GM18870 (cell line): ENCODE data around the gene SPDYC.
"Not testable (repeated sequence)": the region's sequence is repeated elsewhere in the genome, so short reads cannot be mapped to it uniquely, and the experiment has no call there.

Experiments
- ATAC-seq: cut with Tn5 transposase; IDR thresholded peaks from one replicate; pipeline ENCODE4 v1.9.1; 2021; ENCODE audit warnings: moderate library complexity; ENCODE audit not compliant: unreplicated experiment

The SPDYC gene

GRCh38 chr11:65133724-65134123 lies 36.3 kb upstream of the SPDYC start:
- no peak for ATAC-seq

DNA sequence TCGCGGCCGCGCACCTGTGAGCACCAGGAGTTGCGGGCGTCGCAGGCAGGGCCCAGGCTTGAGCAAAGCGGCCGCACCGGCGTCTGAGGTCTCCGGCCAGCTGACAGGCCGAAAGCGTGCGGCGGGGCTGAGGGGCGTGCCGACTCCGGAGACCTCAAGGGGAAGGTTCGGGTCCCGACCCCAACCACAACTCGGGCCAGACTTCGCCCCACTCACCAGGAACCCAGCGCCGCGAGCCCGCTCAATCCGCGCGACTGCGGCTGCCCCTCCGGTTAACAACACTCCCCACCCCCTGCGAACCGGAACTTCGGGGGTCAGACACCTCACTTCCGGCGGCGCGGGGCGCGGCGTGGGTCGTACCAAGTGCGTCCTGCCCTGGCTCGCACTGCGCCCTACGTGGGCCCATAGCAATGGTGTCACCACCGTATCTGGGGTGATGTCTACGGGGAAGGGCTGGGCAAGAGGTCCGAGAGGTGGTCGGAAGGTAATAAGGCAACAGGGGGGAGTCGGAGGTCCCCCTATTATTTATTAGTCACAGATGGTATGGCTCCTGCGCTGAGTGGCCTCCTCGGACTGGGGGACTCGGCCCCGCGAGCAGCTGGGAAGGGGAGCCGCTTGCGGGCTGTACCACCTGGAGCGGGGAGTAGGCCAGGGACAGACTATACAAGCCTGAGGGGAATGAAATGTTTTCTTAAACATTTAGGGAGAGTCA lies 35.6 kb upstream of the SPDYC start, which contains the start of gene SYVN1:
SYVN1 (minus strand) TSS at position 280 of the 712 bp plus-strand sequence. CDS start 918 bp downstream, outside the sequence.
- peak; percentile 51 for ATAC-seq

GRCh38 chr11:65134952-65135632 lies 34.9 kb upstream of the SPDYC start:
- peak; percentile 62 for ATAC-seq

- no peak for ATAC-seq
Measured at GRCh38 chr11:65135633-65136145, 34.3 kb upstream of the SPDYC start.

DNA sequence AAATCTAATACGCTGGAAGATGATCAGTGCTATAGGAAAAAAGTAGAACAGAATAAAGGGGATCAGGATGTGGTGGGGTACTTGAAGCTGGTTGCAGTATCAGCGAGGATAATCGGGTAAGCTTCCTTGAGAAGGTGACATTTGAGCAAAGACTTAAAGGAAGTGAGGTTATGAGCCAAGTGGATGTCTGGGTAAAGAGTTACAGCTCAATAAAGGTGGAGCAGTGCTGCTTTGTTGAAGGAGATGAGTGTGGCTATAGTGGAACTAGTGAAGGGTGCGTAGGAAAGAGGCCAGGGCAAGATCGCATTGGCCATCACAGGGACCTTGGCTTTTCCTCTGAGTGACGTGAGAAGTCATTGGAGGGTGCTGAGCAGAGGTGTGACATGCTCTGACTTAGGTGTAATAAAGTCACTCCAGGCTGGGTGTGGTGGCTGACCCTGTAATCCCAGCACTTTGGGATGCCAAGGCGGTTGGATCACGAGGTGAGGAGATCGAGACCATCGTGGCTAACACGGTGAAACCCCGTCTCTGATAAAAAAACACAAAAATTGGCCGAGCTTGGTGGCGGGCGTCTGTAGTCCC lies 33.4 kb upstream of the SPDYC start:
- no peak for ATAC-seq

- no peak for ATAC-seq
Measured at GRCh38 chr11:65141896-65142494, 28.0 kb upstream of the SPDYC start.

GRCh38 chr11:65147352-65148075 lies 22.5 kb upstream of the SPDYC start:
- no peak for ATAC-seq

- ATAC-seq, result no peak
Measured at GRCh38 chr11:65148657-65149056, 21.4 kb upstream of the SPDYC start.

- ATAC-seq, result not testable (repeated sequence)
Measured at GRCh38 chr11:65150131-65150508, 19.9 kb upstream of the SPDYC start.

DNA sequence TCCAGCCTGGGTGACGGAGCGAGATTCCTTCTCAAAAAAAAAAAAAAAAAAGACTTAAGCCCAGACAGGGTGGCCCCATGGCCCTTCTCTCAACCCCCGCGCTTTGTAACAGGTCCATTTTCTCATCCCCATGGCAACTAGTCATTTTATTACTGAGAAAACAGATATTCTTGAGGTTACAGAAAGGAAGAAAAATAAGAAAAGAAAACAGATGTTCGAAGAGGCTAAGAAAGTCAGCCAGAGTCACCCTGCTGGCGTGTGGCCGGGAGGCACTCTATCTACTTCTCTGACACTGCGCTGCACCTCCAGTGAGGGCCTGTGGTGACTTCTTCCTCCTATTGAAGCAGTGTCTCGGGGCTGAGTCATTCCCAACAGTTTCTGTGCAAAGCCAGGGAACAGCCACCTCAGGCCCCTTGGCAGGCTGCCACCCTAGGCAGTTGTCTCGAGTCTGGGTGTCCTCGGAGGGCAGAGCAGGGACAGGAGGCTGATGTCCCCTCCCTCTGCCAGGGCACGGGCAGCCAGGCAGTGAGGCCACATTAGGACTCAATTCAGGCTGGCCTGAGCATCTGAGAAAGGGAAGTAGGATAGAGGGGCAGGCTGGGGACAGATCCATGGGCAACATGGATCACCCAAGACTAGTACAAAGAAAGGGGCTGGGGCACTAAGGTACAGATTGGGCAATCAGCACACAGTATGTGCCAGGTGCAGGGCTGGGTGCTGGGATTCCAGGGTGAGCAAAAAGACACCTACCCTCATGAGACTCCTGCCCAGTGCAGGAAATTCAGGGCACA lies 19.3 kb upstream of the SPDYC start:
- ATAC-seq, result peak; percentile 50

GRCh38 chr11:65151331-65151899 lies 18.6 kb upstream of the SPDYC start:
- no peak for ATAC-seq

DNA sequence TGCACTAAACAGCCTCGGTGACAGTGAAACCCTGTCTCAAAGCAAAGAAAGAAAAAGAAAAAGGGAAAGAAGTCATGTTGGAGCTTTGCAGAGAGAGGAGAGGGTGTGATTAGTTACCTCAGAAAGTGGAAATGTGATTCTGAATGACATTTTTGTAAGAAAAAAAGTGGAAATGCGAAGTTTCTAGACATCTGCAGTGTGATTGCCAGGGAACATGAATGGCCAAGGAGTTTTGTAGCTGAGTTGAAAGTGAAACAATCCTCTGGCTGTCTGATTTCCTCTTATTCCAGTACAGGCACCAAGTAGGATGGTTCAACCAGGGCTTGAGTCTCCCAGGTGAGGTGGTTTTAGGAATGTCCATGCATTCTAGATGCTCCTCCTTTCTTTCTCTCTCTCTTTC lies 17.9 kb upstream of the SPDYC start:
- no peak for ATAC-seq

DNA sequence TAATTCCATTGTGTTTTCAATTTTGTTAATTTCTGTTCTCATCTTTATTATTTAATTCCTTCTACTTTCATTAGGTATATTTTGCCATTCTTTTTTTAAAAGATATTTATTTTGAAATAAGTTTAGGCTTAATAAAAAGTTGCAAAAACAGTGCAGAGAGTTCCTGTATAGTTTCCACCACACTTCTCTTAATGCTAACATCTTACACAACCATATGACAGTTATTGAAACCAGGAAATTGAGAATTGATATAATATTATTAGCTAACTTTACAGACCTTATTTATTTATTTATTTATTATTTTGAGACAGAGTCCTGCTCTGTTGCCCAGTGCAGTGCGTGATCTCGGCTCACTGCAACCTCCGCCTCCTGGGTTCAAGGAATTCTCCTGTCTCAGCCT lies 13.8 kb upstream of the SPDYC start:
- no peak for ATAC-seq

- ATAC-seq, result no peak
Measured at GRCh38 chr11:65156926-65157325, 13.1 kb upstream of the SPDYC start.

DNA sequence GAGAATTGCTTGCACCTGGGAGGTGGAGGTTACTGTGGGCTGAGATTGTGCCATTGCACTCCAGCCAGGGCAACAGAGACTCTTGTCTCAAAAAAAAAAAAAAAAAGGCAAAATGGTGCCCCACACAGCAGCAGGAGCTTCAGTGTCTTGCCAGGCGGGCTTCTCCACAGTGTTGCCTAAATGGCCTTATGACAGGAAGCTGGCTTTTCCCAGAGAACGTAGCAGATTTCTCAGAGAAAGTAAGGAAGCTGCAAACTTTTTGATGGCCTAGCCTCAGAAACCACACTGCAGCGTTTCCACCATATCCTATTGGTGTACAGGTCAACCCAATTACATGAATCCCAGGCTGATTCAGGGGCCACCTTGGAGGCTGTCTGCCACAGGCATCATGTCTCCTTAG lies 12.7 kb upstream of the SPDYC start:
- ATAC-seq, result no peak

DNA sequence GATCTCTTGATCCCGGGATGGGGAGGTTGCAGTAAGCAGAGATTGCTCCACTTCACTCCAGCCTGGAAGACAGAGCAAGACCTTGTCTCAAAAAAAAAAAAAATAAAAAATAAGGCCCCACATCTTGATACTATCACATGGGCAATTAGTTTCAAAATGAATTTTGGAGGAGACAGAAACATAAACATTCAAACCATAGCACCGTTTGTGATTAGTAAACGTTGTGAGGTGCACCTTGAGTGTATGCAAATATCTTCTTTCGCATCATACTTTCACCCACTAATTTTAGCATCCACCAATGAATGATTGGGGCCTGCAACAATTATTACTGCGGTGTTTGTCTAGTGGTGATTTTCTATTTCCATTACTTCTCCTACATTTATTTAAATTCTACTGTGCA lies 11.0 kb upstream of the SPDYC start:
- no peak for ATAC-seq

DNA sequence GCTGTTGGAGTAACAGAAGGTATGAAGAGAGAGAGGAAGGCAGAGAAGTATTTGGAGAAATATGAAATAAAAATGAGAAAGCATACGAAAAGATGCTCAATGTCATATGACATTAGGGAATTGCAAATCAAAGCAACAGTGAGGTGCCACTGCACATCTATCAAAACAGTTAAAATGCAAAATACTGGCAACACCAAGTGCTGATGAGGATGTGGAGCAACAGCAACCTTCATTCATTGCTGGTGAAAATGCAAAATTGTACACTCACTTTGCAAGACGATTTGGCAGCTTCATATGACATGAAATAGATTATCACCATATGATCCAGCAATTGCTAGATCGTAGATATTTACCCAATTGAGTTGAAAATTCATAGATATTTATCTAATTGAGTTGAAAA lies 9.4 kb upstream of the SPDYC start:
- ATAC-seq, result no peak

- ATAC-seq, result no peak
Measured at GRCh38 chr11:65163684-65164083, 6.3 kb upstream of the SPDYC start.

GRCh38 chr11:65165410-65166317 lies 4.4 kb upstream of the SPDYC start:
- no peak for ATAC-seq
